HG03064 (cell line): ENCODE measurements around the gene DLEC1.

Source experiments
- ATAC-seq: cut with Tn5 transposase; IDR thresholded peaks from one replicate; pipeline ENCODE4 v1.9.1; 2021; ENCODE audit warnings: low read depth; ENCODE audit not compliant: unreplicated experiment

Gene DLEC1

GRCh38 chr3:38105525-38105924, 66.5 kb downstream of the DLEC1 start:
- no peak for ATAC-seq

- ATAC-seq: no peak
Observed at GRCh38 chr3:38107911-38108648, 69.1 kb downstream of the DLEC1 start.

DNA sequence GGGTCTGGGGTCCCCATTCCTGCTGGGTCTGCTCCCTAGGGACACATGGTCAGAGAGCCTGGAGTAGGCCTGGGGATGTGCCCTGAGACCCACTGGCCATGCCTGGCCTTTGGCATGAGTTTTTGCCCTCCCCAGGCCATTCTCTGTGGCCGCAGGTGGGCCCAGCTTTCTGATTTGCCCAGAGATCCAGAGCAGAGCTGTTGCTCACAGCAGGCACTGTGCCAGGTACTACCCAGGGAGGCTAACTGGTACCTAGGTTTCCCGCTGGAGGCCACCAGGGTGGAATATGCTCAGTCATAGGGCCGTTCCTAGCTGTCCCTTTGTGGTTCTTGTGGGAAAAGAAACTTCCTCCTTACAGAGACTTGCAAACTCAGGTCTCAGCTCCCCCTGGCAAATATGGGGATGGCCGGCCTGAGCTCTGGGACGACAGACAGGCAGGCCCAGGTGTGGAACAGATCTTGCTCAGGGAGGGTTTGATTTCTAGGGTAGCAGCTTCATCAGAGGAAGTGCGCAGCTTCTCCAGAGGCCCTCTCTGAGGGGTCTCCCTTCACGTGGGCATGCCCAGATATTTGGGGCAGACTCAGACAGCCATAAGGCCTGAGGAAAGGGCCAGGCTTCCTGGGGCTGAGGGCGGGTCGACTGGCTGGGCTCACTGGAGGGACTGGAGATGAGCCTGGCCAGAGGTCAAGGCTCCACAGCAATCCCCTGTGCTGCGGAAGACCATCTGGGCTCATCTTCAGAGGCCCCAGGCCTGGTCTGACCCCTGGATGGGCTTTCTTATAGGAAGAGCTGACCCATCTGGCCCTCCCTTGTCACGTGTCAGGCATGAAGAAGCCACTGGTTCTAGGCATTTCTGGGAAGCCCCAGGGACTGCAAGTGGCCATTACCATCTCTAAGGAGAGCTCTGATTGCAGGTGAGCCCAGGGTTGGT, 69.9 kb downstream of the DLEC1 start:
- ATAC-seq: no peak

DNA sequence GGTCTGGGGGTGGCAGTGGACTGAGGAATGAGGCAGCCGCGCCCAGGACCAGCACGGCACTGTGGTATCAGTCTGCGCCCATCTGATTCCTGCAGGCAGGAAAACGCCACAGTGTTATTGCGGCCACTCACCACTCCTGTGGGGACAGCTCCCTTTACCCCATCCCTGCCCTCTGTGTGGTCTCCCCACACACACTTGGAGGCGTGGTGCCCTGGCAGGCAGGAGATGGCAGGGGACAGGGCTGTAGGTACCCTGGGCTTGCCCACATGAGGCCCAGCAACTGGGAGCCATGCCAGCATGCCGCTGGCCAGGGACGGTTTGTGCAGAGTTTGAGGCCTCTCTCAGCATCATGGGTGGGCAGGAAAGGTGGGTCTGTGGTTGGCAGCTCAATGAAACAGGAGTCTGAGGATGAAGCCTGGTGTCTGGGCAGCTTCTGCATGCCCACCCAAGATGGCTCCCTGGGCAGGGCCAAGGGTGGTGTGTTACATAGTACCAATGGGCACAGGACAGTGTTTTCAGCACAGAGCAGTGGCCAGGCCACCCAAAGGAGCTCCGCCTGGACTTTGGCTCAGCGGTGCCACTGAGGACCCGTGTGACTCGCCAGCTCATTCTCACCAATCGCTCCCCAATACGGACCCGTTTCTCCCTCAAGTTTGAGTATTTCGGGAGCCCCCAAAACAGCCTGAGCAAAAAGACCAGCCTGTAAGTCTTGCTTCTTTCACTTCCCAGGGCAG, 70.7 kb downstream of the DLEC1 start:
- ATAC-seq: no peak

GRCh38 chr3:38110314-38111050, 71.5 kb downstream of the DLEC1 start:
- ATAC-seq: no peak

GRCh38 chr3:38111201-38111600, 72.2 kb downstream of the DLEC1 start:
- no peak for ATAC-seq

DNA sequence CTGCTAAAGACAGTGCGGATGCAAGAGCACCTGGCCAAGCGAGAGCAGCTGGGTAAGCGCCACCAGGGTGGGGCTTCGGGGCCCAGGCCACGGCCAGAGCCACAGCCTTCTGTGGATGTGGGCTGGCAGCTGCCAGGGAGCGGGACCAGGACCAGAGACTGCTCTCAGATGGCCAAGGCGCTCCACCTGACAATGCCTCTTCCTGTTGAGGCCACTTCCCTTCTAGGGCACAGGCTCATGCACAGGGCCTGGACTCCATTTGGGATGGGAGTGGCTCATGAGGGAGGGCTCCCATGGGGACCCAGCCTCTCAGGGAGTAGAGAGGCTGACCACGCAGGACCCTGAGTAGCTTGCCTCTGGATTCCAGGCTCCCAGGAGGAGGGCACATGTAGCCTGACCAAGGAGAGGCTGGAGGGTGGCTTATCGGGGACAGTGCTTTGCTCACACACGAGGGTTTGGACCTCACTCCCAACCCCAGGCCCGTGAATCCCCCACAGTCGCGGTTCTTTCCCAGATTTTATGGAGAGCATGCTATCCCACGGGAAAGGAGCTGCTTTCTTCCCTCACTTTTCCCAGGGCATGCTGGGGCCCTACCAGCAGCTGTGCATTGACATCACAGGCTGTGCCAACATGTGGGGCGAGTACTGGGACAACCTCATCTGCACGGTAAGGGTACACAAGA, 72.8 kb downstream of the DLEC1 start:
- ATAC-seq: no peak

- ATAC-seq: no peak
Observed at GRCh38 chr3:38112378-38112761, 73.4 kb downstream of the DLEC1 start.

DNA sequence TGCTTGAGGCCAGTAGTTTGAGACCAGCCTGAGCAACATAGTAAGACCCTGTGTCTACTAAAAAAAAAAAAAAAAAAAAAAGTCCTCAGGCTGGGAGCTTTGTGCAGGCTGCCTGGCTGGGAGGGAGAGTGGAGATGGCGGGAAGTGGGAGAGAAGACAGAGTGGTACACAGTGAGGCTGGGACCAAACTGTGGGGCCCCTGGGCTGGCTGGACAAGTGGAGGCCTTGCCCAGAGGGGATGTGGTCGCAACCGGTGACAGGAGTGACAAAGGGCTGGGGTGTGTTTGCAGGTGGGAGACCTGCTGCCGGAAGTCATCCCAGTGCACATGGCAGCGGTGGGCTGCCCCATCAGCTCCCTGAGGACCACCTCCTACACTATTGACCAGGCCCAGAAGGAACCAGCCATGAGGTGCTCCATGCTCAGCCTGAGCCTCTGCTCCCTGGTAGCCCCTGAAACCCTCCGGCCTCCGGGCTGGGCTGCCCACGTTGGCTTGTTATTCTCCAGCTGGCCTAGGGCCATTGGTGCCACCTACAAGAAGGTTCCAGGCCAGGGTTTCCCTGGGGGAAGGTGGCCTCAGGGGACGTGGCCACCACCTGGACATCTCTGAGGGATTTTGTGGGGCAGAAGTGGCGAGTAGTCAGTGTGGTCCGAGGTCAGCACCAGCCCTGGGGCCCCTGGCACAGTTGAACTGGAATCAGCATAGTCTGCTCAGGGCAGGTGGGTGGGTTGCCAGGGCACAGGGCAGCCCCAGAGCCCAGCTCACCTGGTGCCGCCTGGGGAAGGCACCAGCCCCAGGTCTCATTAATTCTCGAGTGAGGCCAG, 75.3 kb downstream of the DLEC1 start:
- ATAC-seq: no peak

GRCh38 chr3:38114875-38115644, 76.1 kb downstream of the DLEC1 start:
- no peak for ATAC-seq

DNA sequence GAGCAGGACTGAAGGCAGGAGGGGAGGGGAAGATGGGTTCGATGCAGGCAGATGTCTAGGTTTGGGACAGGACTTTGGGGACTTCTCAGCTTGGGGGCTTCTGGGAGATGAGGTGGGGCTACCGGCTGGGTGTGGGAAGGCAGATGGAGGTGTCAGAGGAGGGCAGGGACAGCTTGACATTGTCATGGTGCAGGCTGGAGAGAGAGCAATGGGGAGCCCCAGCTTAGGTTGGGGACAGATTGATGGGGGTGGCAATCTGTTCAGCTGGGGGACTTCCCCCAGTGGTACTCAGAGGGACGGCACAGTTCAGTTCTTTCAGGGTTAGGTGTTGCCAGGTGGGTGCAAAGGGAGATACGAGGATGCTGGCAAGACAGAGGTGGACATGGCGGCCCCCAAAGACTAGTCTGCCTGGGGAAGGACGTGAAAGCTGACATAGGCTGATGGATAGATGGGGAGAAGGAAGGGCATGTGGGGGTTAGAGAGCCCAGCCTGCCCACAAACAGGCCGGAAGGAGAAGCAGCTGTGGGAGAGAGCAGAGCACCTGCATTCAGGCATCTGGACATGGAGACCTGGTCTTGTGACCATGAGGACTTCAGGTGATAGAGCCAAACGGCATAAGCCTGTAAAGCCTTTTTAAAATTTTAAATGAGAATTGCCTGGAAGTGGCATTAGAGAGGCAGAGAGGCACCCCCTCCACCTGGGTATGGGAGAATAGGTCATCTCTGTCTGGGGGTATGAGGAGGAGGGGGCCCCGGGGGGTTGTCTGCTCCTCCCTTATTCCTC, 76.8 kb downstream of the DLEC1 start:
- ATAC-seq: no peak

DNA sequence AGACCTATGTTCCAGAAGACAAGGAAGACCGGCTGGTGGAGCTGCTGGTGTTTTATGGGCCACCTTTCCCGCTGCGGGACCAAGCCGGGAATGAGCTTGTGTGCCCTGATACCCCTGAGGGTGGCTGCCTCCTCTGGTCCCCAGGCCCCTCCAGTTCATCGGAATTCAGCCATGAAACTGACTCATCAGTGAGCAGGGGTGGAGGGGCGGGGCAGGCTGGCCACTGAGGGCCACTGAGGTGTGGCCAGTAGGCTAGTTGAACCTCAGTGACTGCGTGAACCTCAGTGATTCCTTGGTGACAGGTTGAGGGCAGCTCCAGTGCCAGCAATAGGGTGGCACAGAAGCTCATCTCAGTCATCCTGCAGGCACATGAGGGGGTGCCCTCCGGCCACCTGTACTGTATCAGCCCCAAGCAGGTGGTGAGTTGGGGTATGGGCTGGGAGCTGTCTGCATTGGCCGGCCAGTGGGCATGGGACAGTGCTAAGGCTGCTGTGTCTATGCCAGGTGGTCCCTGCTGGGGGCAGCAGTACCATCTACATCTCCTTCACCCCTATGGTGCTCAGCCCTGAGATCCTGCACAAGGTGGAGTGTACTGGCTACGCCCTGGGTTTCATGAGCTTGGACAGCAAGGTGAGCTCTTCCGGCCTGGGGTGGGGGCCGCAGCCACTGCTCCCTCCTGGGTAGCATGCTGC, 77.6 kb downstream of the DLEC1 start:
- ATAC-seq: no peak

DNA sequence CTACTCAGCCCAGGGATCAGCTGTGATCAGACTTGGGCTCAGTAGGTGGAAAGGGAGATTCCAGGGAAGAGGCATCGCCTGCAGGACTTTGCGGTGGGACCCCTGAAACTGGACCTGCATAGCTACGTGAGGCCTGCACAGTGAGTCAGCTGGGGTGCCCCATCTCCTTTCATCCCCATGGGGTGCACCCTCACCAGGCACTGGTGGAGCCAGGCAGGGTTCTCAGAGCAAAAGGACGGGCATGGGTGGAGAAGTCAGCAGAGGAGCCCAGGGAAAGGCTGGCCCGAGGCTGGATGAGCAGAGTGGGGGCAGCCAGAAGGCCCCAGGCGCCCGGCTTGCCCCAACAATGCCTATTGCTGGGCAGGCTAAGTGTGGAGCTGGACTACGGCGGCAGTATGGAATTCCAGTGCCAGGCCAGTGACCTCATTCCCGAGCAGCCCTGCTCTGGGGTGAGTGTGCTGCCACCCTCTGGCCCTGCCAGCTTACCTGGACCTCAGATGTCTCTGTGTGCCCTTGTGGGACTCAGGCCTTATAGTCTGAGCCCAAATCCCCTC, 78.2 kb downstream of the DLEC1 start:
- no peak for ATAC-seq

DNA sequence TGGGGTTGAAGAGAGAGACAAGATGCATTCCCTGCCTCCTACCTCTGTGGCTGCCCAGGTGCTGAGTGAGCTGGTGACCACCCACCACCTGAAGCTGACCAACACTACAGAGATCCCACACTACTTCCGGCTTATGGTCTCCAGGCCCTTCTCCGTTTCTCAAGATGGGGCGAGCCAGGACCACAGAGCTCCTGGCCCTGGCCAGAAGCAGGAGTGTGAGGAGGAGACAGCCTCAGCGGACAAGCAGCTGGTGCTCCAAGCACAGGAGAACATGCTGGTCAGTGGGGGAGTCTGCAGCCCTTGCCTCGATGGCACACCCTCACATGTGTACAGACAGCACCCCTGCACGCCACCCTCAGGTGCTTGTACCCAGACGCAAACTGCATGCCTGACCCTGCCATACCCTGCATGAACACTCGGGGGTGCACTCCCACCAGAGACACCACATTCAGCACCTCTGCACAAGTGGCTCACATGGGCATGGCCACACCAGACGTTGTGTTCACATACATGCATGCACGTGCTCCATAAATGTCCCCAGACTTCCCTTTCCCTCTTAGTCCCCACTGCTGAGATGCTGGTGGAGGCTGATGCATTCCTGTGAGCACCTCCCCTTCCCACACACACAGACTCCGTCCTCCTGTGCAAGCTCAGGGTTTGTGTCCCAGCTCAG, 78.9 kb downstream of the DLEC1 start:
- peak; percentile 56 for ATAC-seq

DNA sequence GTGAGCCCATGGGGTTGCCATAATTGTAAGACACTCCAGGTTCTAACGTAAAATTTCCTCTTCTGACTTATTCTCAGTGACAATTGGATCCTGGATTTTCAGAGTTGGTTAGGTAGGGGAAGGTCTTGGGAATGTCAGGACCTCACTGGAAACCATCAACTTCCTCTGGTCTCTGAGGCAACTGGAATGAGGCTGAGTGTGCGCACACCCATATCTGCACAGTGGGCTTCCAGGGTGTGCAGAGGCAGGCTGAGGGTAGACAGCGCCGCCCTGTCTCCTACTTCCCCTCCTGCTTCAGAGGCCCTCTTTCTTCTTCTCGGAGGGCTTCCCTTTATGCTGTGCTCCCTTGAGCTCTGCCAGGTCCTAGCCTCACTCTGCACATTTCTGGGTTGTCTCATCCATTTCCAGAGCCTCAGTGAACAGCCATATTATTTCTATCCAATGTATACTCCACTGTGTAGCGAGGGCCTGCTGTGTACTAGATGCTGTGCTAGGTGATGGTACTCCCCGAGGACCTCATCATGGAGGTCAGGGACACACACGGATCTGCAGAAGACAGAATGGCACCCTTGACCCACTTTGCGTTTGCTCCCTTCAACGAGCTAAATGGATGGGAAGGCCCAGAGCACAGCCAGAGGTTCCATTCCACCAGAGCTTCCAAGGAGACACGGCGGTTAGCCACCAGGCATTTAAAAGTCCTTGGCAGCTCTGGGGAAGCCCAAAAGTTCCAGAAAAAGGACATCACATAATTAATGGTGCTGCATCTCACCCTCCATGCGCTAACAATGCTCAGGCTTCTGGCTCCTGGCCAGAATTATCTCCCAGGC, 79.6 kb downstream of the DLEC1 start:
- ATAC-seq: no peak

DNA sequence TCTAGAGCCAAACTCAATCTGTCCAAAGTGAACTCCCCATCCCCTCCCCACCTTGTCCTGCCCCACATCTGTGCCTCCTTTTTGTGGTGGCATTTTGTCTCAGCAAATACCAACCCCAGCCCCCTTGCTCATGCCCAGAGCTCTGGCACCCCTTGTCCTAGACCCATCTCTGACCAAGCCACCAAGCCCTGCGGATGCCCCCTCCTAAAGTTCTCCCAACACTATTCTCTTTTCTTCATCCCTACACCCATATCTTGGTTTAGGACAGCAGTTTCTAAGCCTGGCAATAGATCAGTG, 80.2 kb downstream of the DLEC1 start:
- no peak for ATAC-seq
